ENCODE results near the gene RCOR2.
A peak's percentile ranks its signal among the peaks of the same experiment; 100 is the strongest.
"Not testable (repeated sequence)": the region's sequence is repeated elsewhere in the genome, so short reads cannot be mapped to it uniquely, and the experiment has no call there.

The RCOR2 gene

GRCh38 chr11:63869171-63869591, 47.8 kb downstream of the RCOR2 start:
- in situ Hi-C loops (cut with HindIII; ENCODE audit: low sequenced_read_pairs), result no loop called here
- H3K4me3 ChIP-seq (ENCODE audit: low read depth, low read length), result no peak overlapping the region
- DNase-seq (ENCODE audit: low read depth), result no peak
- TF ChIP-seq CTCF (IDR thresholded peaks at IDR 0.05; ENCODE audit: low read depth, low read length, missing control alignments), result no peak

- DNase-seq (ENCODE audit: low read depth), result no peak
- in situ Hi-C loops (cut with HindIII; ENCODE audit: low sequenced_read_pairs), result no loop called here
- H3K4me3 ChIP-seq (ENCODE audit: low read depth, low read length), result no peak overlapping the region
- TF ChIP-seq CTCF (IDR thresholded peaks at IDR 0.05; ENCODE audit: low read depth, low read length, missing control alignments), result no peak
These were observed 48.4 kb downstream of the RCOR2 start for GRCh38 chr11:63868399-63869064.

GRCh38 chr11:63867511-63867910, 49.5 kb downstream of the RCOR2 start:
- TF ChIP-seq CTCF (IDR thresholded peaks at IDR 0.05; ENCODE audit: low read depth, low read length, missing control alignments), result no peak
- in situ Hi-C loops (cut with HindIII; ENCODE audit: low sequenced_read_pairs), result no loop called here

GRCh38 chr11:63866211-63866610, 50.8 kb downstream of the RCOR2 start:
- no peak for TF ChIP-seq CTCF (IDR thresholded peaks at IDR 0.05; ENCODE audit: low read depth, low read length, missing control alignments)
- no peak overlapping the region for H3K4me3 ChIP-seq (ENCODE audit: low read depth, low read length)
- peak; percentile 54 for DNase-seq (ENCODE audit: low read depth)
- in situ Hi-C loops (cut with HindIII; ENCODE audit: low sequenced_read_pairs), result no loop called here

More at GRCh38 chr11:63867511-63867910, 49.5 kb downstream of the RCOR2 start:
- no peak overlapping the region for H3K4me3 ChIP-seq (ENCODE audit: low read depth, low read length)
- DNase-seq (ENCODE audit: low read depth), result no peak

- in situ Hi-C loops (cut with HindIII; ENCODE audit: low sequenced_read_pairs); H3K4me3 ChIP-seq (ENCODE audit: low read depth, low read length); DNase-seq (ENCODE audit: low read depth): not testable (repeated sequence)
These were observed 53.3 kb downstream of the RCOR2 start for GRCh38 chr11:63863620-63864019.

- DNase-seq (ENCODE audit: low read depth), result no peak
- in situ Hi-C loops (cut with HindIII; ENCODE audit: low sequenced_read_pairs), result no loop called here
- no peak overlapping the region for H3K4me3 ChIP-seq (ENCODE audit: low read depth, low read length)
- TF ChIP-seq CTCF (IDR thresholded peaks at IDR 0.05; ENCODE audit: low read depth, low read length, missing control alignments), result no peak
These were observed 54.0 kb downstream of the RCOR2 start for GRCh38 chr11:63862923-63863322.

All from astrocyte of the cerebellum (primary cell).